Activated naive CD4-positive, alpha-beta T cell treated with anti-CD3 and anti-CD28 coated beads, Interleukin-2, amount 10 ng/mL, durations not matched to agents 5 hours and 36 hours (primary cell): Measurements from ENCODE around the gene DAB1. TPM values are rescaled to one million over a fixed set of nuclear protein-coding genes. Genes with fewer than 3 reads are reported as not detected.

Experiments used
- total RNA-seq, 2 experiments: library from RNA; stranded (reverse); gene quantifications; one replicate each; pipeline ENCODE4 v1.2.3, GENCODE V29; 2021

Gene DAB1
- total RNA-seq = 1 to 10 TPM in 1 of 2 experiments, under 1 TPM in 1; 0.94 to 2.0 TPM

GRCh38 chr1:57423656-57424211 lies at the start of gene DAB1:
Gene DAB1 (minus strand): TSS chr1:57424060. CDS start chr1:57291030, 133,030 bp downstream.

DNA sequence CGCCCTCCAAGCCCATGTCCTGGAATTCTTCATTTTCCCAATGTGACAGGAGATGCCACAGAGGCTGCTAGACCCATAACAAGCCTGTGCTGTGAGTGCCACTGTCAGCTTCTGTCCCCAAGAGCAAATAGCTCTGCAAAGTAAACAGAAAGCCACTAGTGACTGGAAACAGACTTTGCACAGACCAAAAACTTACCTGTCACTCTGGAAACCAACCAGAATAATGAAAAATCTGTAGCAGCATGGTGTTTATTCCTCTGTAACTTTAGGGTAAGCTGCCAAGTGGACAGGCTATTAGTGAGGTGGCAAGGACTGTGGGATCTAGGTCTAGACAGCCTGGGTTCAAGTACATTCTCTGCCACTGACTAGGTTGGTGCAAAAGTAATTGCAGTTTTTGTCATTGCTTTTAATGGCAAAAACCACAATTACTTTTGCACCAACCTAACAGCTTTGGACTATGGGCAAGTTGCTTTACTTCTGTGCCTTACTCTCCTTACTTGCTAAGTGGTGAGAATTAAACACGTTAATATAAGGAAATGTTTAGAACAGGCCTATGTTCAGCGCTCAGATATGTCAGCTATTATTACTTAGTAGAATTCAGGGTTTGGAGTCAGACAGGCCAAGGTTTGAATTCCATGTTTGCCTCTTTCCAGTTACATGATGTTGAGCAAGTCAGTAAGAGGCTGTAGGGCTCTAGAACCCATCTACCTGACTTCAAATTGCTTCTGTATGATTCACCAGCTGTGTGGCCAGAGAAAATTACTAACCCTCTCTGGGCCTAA lies 457.8 kb downstream of the DAB1 start, which contains the start of gene C8B:
Gene C8B (minus strand): TSS at position 100 of the 782 bp plus-strand sequence. CDS start 67 bp downstream, at position 33.

